Measurements from ENCODE around the gene CFAP46. TPM values are rescaled to one million over a fixed set of nuclear protein-coding genes. Genes with fewer than 3 reads are reported as not detected.

The CFAP46 gene
- total RNA-seq, 1 donor from 2014 or later: not detected

GRCh38 chr10:132913559-132914115, 28.7 kb downstream of the CFAP46 start:
- H3K36me3 ChIP-seq: no peaks in the 10 kb centered on the region
- no peak for TF ChIP-seq CTCF (IDR thresholded peaks at IDR 0.05)
- intact Hi-C loops (cut with DNase I): no loop called here
- DNase-seq (ENCODE audit: low spot score in 2 of 2): peak in 1 of 2 donors; percentile 12
- no peaks in the 10 kb centered on the region for H3K9me3 ChIP-seq
- no peaks in the 10 kb centered on the region for H3K4me1 ChIP-seq
- H3K27me3 ChIP-seq: no peaks in the 10 kb centered on the region
- H3K4me3 ChIP-seq: no peak overlapping the region
- H3K27ac ChIP-seq: no peak overlapping the region

- intact Hi-C loops (cut with DNase I): no loop called here
- Histone ChIP-seq H3K4me3 (no peak overlapping the region), H3K36me3 (no peaks in the 10 kb centered on the region), H3K27me3 (no peaks in the 10 kb centered on the region), H3K9me3 (no peaks in the 10 kb centered on the region), H3K4me1 (no peaks in the 10 kb centered on the region), H3K27ac (no peak overlapping the region)
- TF ChIP-seq CTCF (IDR thresholded peaks at IDR 0.05): no peak
- DNase-seq (ENCODE audit: low spot score in 2 of 2): peak in 1 of 2 donors; percentile 48
Measured at GRCh38 chr10:132912713-132913558, 29.4 kb downstream of the CFAP46 start.

- Histone ChIP-seq H3K27me3 (no peaks in the 10 kb centered on the region), H3K9me3 (no peaks in the 10 kb centered on the region), H3K4me1 (no peaks in the 10 kb centered on the region), H3K27ac (no peak overlapping the region), H3K4me3 (no peak overlapping the region), H3K36me3 (no peaks in the 10 kb centered on the region)
- intact Hi-C loops (cut with DNase I): no loop called here
- no peak for DNase-seq (ENCODE audit: low spot score in 2 of 2)
- TF ChIP-seq CTCF (IDR thresholded peaks at IDR 0.05): no peak
Measured at GRCh38 chr10:132912225-132912712, 30.1 kb downstream of the CFAP46 start.

GRCh38 chr10:132911786-132912097, 30.6 kb downstream of the CFAP46 start:
- TF ChIP-seq CTCF (IDR thresholded peaks at IDR 0.05): no peak
- Histone ChIP-seq H3K9me3 (no peaks in the 10 kb centered on the region), H3K4me1 (no peaks in the 10 kb centered on the region), H3K36me3 (no peaks in the 10 kb centered on the region), H3K27ac (no peak overlapping the region), H3K27me3 (no peaks in the 10 kb centered on the region), H3K4me3 (no peak overlapping the region)
- intact Hi-C loops (cut with DNase I): no loop called here
- DNase-seq (ENCODE audit: low spot score in 2 of 2): peak in 1 of 2 donors; percentile 31

GRCh38 chr10:132910901-132911785, 31.2 kb downstream of the CFAP46 start:
- Histone ChIP-seq H3K36me3 (no peaks in the 10 kb centered on the region), H3K4me1 (no peaks in the 10 kb centered on the region), H3K4me3 (no peak overlapping the region), H3K9me3 (no peaks in the 10 kb centered on the region), H3K27ac (no peak overlapping the region), H3K27me3 (no peaks in the 10 kb centered on the region)
- intact Hi-C loops (cut with DNase I): no loop called here
- no peak for TF ChIP-seq CTCF (IDR thresholded peaks at IDR 0.05)
- DNase-seq (ENCODE audit: low spot score in 2 of 2): peak in 1 of 2 donors; percentile 21
